Esophagus muscularis mucosa (tissue), 4 donors: ENCODE results near the gene FXYD2. TPM values are rescaled to one million over a fixed set of nuclear protein-coding genes. Genes with fewer than 3 reads are reported as not detected.

Experiments
- DNase-seq: peaks from one replicate; pipeline ENCODE4 v3.0.0-alpha.2; 2017; ENCODE audit errors: extremely low spot score
- H3K27ac ChIP-seq, 4 donors: fragments of 200-600 bp; sonication (generic); replicated peaks in 1 of 4; 1 replicate in 3 of 4; 2 replicates in 1 of 4; pipeline ENCODE4 v1.5.1; 2016 to 2019; ENCODE audit warnings: mild to moderate bottlenecking in 1 of 4
- H3K27me3 ChIP-seq, 4 donors: fragments of 200-600 bp; sonication (generic); one replicate each; pipeline versions ENCODE4 v1.5.1 to v1.6.0; 2016 to 2019
- H3K36me3 ChIP-seq, 4 donors: fragments of 200-600 bp; sonication (generic); one replicate each; pipeline ENCODE4 v1.5.1; 2016 to 2019
- H3K4me1 ChIP-seq, 4 donors: fragments of 200-600 bp; sonication (generic); one replicate each; pipeline ENCODE4 v1.5.1; 2016 to 2019
- H3K4me3 ChIP-seq, 4 donors: fragments of 200-600 bp; sonication (generic); 1 replicate in 2 of 4; 2 replicates in 2 of 4; pipeline ENCODE4 v1.5.1; 2016 to 2019; ENCODE audit warnings: mild to moderate bottlenecking in 4 of 4, moderate library complexity in 1 of 4
- H3K9me3 ChIP-seq, 4 donors: fragments of 200-600 bp; sonication (generic); 1 replicate in 3 of 4; 2 replicates in 1 of 4; pipeline ENCODE4 v1.5.1; 2016 to 2019
- EP300 ChIP-seq: sonication (generic); formaldehyde crosslinking; IDR thresholded peaks from one replicate; pipeline ENCODE4 v1.6.1; 2017; ENCODE audit warnings: antibody characterized with exemption
- POLR2A ChIP-seq: fragments of 450-650 bp; IDR thresholded peaks from one replicate; pipeline ENCODE4 v1.6.1; 2017; ENCODE audit warnings: antibody characterized with exemption, moderate library complexity, mild to moderate bottlenecking, low read depth
- POLR2AphosphoS5 ChIP-seq, 2 donors: sonication (generic); formaldehyde crosslinking; IDR thresholded peaks; one replicate each; pipeline ENCODE4 v1.6.1; 2017; ENCODE audit warnings: antibody characterized with exemption in 2 of 2
- WGBS: methylation state at CpG from one replicate; pipeline ENCODE4 v1.1.5; 2018; 5-methylcytosine and 5-hydroxymethylcytosine counted together
- intact Hi-C: fragments of 100-400 bp; cut with DNase I; formaldehyde crosslinking; loops from one replicate; pipeline ENCODE4 v1.15.1; 2023
- total RNA-seq, 4 donors: library from RNA; depleted of rRNA; stranded (reverse); fragments of >200 nt; gene quantifications; one replicate each; pipeline versions ENCODE4 v1.1.0 to v1.2.1, GENCODE V29; 2016
- TF ChIP-seq, protein P1 (sequence below), 3 experiments: fragments of 200-600 bp in 2 of 3; fragments of 450-650 bp in 1 of 3; sonication (generic) in 2 of 3; IDR thresholded peaks; one replicate each; pipeline ENCODE4 v1.5.1; 2017 to 2019; ENCODE audit warnings: antibody characterized with exemption in 3 of 3, mild to moderate bottlenecking in 2 of 3, moderate library complexity in 1 of 3

Gene FXYD2
- total RNA-seq, 4 donors from 2014 or later, result 0.52 to 5.8 (median 3.7) TPM

DNA sequence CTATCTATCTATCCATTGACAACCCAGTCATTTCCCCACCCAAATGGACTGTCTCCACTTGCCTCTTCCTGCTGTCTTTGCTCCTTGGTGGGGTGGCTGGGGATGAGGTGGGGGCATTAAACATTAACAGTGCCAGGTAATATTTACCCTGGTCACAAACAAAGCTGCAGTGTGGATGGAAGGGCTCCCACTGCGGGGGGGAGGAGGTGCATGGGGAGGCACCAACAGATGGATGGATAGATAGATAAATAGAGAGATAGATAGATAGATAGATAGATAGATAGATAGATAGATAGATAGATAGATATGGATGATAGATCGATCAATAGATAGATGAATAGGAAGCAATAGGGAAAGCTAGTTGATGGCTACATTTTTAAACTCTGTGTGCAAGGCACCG is 2.3 kb upstream of the FXYD2 start:
- DNase-seq, result no peak
- H3K4me1 ChIP-seq, result peaks cover 31 to 82% (median 61%) of the 10 kb centered on the region in 4 donors
- peaks cover 0 to 58% (median 0%) of the 10 kb centered on the region in 4 donors for H3K27me3 ChIP-seq
- H3K9me3 ChIP-seq, result no peaks in the 10 kb centered on the region
- TF ChIP-seq, protein P1, sequence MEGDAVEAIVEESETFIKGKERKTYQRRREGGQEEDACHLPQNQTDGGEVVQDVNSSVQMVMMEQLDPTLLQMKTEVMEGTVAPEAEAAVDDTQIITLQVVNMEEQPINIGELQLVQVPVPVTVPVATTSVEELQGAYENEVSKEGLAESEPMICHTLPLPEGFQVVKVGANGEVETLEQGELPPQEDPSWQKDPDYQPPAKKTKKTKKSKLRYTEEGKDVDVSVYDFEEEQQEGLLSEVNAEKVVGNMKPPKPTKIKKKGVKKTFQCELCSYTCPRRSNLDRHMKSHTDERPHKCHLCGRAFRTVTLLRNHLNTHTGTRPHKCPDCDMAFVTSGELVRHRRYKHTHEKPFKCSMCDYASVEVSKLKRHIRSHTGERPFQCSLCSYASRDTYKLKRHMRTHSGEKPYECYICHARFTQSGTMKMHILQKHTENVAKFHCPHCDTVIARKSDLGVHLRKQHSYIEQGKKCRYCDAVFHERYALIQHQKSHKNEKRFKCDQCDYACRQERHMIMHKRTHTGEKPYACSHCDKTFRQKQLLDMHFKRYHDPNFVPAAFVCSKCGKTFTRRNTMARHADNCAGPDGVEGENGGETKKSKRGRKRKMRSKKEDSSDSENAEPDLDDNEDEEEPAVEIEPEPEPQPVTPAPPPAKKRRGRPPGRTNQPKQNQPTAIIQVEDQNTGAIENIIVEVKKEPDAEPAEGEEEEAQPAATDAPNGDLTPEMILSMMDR (IDR thresholded peaks at IDR 0.05), result no peak
- no peak for TF ChIP-seq POLR2AphosphoS5 (IDR thresholded peaks at IDR 0.05)
- no peak for TF ChIP-seq POLR2A
- no peak for TF ChIP-seq EP300
- 94% methylated on average over 3 of the region's 3 CpGs for WGBS
- no peaks in the 10 kb centered on the region for H3K36me3 ChIP-seq
- no peak overlapping the region for H3K27ac ChIP-seq
- intact Hi-C loops, result no loop called here
- H3K4me3 ChIP-seq, result no peak overlapping the region

DNA sequence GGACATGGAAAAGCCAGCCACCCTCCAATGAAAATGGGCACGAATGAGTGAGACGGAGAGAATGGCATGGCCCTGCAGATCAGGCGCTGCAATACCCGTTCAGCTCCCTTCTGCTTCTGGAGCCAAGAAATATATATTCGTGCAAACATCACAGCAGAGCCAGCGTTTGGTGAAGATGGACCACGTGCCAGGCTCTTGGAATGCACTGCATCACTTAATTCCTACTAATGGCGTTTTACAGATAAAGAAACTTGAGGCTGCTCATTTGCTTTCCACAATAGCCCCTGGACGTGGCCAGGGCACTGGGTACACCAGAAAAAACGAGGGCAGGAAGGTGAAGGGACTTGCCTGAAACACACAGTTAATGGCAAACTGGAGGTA is 1.6 kb upstream of the FXYD2 start:
- no peaks in the 10 kb centered on the region for H3K36me3 ChIP-seq
- peaks cover 0 to 58% (median 0%) of the 10 kb centered on the region in 4 donors for H3K27me3 ChIP-seq
- intact Hi-C loops, result no loop called here
- H3K4me1 ChIP-seq, result peaks cover 31 to 76% (median 59%) of the 10 kb centered on the region in 4 donors
- WGBS, result 63% methylated on average over 10 of the region's 10 CpGs
- DNase-seq, result no peak
- TF ChIP-seq, protein P1 (IDR thresholded peaks at IDR 0.05), result no peak
- TF ChIP-seq POLR2AphosphoS5 (IDR thresholded peaks at IDR 0.05) (no peak), EP300 (no peak), POLR2A (no peak)
- no peak overlapping the region for H3K27ac ChIP-seq
- no peak overlapping the region for H3K4me3 ChIP-seq
- no peaks in the 10 kb centered on the region for H3K9me3 ChIP-seq

DNA sequence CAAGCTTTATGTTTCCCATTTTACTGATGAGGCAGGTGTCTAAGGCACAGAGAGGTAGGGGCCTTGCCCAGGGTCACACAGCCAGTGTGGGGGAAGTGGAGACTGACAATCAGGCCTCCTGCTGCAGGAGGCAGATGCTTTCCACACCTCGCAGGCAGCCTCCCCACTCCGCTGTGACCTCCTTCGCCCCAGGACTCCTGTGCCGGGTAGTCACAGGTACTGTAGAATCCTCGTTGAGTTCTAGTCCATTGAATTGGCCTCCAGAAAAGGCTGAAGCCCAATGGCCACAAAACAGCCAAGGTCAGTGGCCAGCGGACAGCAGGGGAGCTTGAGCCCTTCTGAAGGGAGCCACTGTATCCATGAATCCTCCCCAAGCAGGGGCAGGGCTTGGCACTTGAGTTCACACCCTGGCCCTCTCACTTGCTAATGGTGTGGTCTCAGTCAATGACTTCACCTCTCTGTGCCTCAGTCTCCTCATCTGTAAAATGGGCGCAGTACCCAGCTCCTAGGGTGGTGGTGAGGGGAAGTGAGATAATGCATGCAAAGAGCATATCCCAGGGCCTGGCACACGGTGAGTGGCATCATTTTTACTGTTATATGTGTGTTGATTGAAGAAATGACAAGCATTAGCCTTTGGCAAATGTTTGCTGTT is 1.1 kb upstream of the FXYD2 start:
- 97% methylated on average over 8 of the region's 8 CpGs for WGBS
- peak overlapping the region in 2 of 4 donors; percentile 79 for H3K27ac ChIP-seq

DNA sequence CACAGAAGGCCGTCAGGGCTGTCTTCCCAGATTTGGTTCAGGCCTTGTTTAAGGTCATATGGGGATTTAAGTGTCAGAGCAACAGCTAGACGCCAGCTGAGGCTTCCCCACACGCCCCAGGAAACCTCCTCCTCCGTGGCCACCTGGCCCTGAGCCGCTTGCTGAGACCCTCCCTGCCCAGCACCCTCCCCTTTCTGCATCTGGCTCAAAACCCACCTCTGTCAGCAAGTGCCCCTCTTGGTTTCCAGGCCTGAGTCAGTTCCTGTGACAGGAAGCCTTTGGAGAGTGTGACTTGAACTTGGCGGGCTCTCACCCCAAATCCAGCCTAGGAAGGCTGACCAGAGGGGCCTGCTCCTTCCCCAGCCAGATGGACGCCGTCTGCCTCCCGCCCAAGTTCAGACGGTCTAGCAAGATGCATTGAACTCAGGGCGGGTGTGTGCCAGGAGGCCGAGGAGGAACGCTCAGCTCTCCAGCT is 561 bp downstream of the FXYD2 start:
- H3K4me1 ChIP-seq, result peaks cover 27 to 62% (median 47%) of the 10 kb centered on the region in 4 donors
- H3K27me3 ChIP-seq, result peaks cover 0 to 43% (median 0%) of the 10 kb centered on the region in 4 donors
- WGBS, result 49% methylated on average over 12 of the region's 13 CpGs
- no peaks in the 10 kb centered on the region for H3K36me3 ChIP-seq
- H3K27ac ChIP-seq, result peak overlapping the region; percentile 64 to 79 (median 78)
- intact Hi-C loops, result no loop called here
- no peaks in the 10 kb centered on the region for H3K9me3 ChIP-seq
- no peak overlapping the region for H3K4me3 ChIP-seq
- peak; percentile 42 to 60 for TF ChIP-seq POLR2AphosphoS5 (IDR thresholded peaks at IDR 0.05)
- no peak for TF ChIP-seq EP300
- TF ChIP-seq, protein P1 (IDR thresholded peaks at IDR 0.05), result no peak
- no peak for DNase-seq

More for the DNA sequence above, 1.1 kb upstream of the FXYD2 start:
- Histone ChIP-seq H3K36me3 (no peaks in the 10 kb centered on the region), H3K4me1 (peaks cover 31 to 71% (median 54%) of the 10 kb centered on the region in 4 donors), H3K9me3 (no peaks in the 10 kb centered on the region), H3K27me3 (peaks cover 0 to 54% (median 0%) of the 10 kb centered on the region in 4 donors), H3K4me3 (no peak overlapping the region)
- DNase-seq, result no peak
- intact Hi-C loops, result no loop called here
- TF ChIP-seq EP300 (no peak), POLR2AphosphoS5 (IDR thresholded peaks at IDR 0.05) (no peak), POLR2A (no peak)
- TF ChIP-seq, protein P1 (IDR thresholded peaks at IDR 0.05), result no peak
